IPS-20b (cell line): Measurements from ENCODE around the gene BAD.
A peak's percentile ranks its signal among the peaks of the same experiment; 100 is the strongest.
"Not testable (repeated sequence)": the region's sequence is repeated elsewhere in the genome, so short reads cannot be mapped to it uniquely, and the experiment has no call there.

Experiments used
- H3K27ac ChIP-seq: one replicate; pipeline ENCODE4 v1.5.1; 2013; ENCODE audit warnings: low read length
- H3K27me3 ChIP-seq: 2 replicates; pipeline ENCODE4 v1.6.1; 2013; ENCODE audit warnings: mild to moderate bottlenecking, low read length, inconsistent platforms; ENCODE audit not compliant: insufficient read depth
- H3K36me3 ChIP-seq: 2 replicates; pipeline ENCODE4 v1.6.1; 2013; ENCODE audit warnings: low read depth, mild to moderate bottlenecking, inconsistent platforms, low read length, moderate library complexity; ENCODE audit not compliant: insufficient read depth
- H3K4me1 ChIP-seq: 2 replicates; pipeline ENCODE4 v1.6.1; 2013; ENCODE audit warnings: mild to moderate bottlenecking, control low read depth, inconsistent platforms, low read length, moderate library complexity; ENCODE audit not compliant: insufficient read depth
- H3K4me3 ChIP-seq: 2 replicates; pipeline ENCODE4 v1.5.1; 2013; ENCODE audit warnings: mild to moderate bottlenecking, low read length, inconsistent platforms
- H3K9ac ChIP-seq: 2 replicates; pipeline ENCODE4 v1.6.1; 2013; ENCODE audit warnings: low read depth, mild to moderate bottlenecking, inconsistent platforms, low read length, moderate library complexity
- H3K9me3 ChIP-seq: 2 replicates; pipeline ENCODE4 v1.6.1; 2013; ENCODE audit warnings: mild to moderate bottlenecking, low read depth, low read length, inconsistent platforms; ENCODE audit not compliant: insufficient read depth

Gene BAD

DNA sequence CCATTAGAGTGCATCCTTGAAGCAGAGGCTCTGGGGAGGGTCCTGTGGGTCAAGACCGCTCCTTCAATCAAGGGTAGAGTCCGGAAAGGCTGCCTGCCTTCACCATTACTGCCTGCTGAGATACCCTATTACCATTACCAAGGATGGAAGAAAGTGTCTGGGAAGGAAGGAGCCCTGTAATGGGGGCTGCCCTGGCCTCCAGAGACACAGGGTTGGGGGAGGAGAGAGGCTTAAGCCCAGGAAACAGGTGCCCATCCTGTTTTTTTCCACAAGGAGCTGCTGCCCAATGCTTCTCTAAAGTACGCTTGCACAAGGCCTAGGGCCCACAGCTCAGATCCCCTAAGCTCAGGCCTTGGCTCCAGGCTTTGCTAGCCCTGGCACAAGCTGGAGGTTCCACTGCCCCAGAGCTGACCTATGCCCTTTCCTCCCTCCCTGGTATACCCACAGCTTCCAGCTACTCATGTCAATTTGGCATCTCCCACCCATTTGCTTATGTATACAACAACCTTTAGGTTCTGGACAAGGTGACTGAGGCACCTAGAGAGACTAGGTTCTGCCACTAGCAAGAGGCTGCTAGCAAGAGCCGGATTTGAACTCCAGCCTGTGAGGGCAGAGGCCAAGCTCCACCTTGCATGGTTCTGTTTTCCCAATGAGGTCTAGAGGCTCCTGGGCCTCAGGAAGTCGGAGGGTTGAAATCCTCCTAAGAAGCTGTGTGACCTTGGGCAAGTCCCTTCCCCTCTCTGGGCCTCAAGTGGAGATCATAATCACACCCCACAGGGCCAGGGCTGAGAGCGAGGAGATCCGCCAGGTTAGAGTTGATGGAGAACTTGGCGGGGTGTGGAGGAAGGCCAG is 34.7 kb downstream of the BAD start:
- H3K27me3 ChIP-seq: no peaks in the 10 kb centered on the region
- H3K27ac ChIP-seq: peak overlapping the region; percentile 95
- H3K4me3 ChIP-seq: peak overlapping the region; percentile 62; the same call in 1 of the 2 replicates
- H3K4me1 ChIP-seq: peaks cover 28% of the 10 kb centered on the region
- H3K36me3 ChIP-seq: peaks cover 9% of the 10 kb centered on the region
- H3K9me3 ChIP-seq: no peaks in the 10 kb centered on the region
- H3K9ac ChIP-seq: peak overlapping the region; percentile 80; the same call in 1 of the 2 replicates

DNA sequence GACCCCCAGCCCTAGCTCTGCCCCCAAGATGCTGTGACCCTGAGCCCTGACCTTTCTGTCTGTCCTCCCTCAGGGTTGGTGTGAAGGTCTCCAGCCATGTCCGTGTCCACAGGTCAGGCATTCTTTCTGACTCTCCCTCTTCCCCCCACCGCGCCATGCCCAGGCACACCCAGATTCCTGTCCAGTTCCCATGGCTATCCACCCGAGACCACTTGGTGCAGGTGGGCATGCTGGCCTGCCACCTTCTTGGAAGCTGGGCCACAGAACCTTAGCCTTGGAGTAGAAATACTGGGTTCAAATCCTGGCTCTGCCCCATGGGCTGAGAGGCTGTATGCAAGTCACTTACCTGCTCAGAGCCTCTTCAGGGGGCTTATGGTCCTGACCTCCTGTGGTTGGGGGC is 35.4 kb downstream of the BAD start:
- no peaks in the 10 kb centered on the region for H3K27me3 ChIP-seq
- peak overlapping the region; percentile 80; the same call in 1 of the 2 replicates for H3K9ac ChIP-seq
- peak overlapping the region; percentile 62; the same call in 1 of the 2 replicates for H3K4me3 ChIP-seq
- no peaks in the 10 kb centered on the region for H3K9me3 ChIP-seq
- peaks cover 10% of the 10 kb centered on the region; the same call in 1 of the 2 replicates for H3K36me3 ChIP-seq
- H3K27ac ChIP-seq: peak overlapping the region; percentile 95
- H3K4me1 ChIP-seq: peaks cover 28% of the 10 kb centered on the region

DNA sequence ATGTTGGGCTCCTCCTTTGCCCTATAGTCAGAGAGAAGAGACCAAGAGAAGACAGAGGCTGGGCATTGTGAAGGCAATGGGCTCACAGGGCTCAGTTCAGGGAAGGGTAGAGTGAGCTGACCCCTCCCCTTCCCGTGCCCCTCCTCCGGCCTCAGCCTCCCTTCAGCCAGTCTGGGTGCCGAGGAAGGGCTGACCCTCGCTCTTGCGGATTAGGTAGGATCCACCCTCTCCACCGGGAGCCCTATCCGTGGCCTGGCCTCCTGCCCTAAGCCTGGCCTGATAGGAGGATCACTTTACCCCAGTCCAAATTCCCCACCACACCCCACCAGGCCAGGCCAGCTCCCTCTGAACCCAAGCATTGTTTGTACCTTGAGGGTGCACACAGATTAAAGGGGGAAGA is 35.9 kb downstream of the BAD start:
- H3K4me1 ChIP-seq: peaks cover 28% of the 10 kb centered on the region

DNA sequence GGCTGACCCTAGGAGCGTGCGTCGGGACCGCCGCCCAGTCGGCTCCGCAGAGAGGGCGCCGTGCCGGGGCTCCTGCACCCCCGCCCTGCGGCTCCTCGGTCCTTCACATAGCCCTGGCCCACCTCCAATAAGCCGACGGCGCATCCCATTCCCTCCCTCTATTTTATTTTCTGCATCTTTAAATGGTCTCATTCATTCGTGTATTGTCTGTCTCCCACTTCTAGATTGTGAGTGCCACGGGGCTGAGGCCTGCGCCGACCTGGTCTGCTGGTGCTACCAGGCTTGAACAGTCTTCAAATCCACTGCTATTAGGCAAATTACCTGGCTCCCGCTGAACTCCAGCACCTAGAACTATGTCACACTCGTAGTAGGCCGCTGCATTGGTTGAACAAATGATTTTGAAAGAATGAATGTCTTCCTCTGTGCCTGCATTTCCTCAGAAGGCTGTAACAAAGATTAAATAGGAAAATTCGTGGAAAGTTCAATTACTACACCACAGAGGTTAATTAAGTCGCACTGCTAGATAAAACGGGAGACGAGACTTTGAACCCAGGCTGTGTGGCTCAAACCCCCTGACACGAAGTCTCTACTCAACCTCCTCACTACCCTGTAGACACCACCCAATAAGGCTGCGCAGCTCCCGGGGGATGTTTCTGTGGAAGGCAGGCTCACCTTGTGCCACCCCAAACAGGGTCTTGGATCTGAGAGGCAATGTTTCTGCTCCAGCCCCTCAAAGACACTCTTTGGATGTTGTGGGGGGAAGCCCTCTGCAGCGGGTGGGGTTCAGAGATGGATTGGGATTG is 36.5 kb downstream of the BAD start:
- Histone ChIP-seq H3K4me1 (peaks cover 28% of the 10 kb centered on the region), H3K27me3 (no peaks in the 10 kb centered on the region), H3K4me3 (peak overlapping the region; percentile 94), H3K9ac (peak overlapping the region; percentile 80; the same call in 1 of the 2 replicates), H3K27ac (peak overlapping the region; percentile 95), H3K9me3 (no peaks in the 10 kb centered on the region), H3K36me3 (peaks cover 21% of the 10 kb centered on the region; the same call in 1 of the 2 replicates)

More for the DNA sequence above, 35.9 kb downstream of the BAD start:
- Histone ChIP-seq H3K9ac (peak overlapping the region; percentile 80; the same call in 1 of the 2 replicates), H3K4me3 (peak overlapping the region; percentile 94; the same call in 1 of the 2 replicates), H3K27me3 (no peaks in the 10 kb centered on the region), H3K36me3 (peaks cover 15% of the 10 kb centered on the region; the same call in 1 of the 2 replicates), H3K9me3 (no peaks in the 10 kb centered on the region), H3K27ac (peak overlapping the region; percentile 95)

DNA sequence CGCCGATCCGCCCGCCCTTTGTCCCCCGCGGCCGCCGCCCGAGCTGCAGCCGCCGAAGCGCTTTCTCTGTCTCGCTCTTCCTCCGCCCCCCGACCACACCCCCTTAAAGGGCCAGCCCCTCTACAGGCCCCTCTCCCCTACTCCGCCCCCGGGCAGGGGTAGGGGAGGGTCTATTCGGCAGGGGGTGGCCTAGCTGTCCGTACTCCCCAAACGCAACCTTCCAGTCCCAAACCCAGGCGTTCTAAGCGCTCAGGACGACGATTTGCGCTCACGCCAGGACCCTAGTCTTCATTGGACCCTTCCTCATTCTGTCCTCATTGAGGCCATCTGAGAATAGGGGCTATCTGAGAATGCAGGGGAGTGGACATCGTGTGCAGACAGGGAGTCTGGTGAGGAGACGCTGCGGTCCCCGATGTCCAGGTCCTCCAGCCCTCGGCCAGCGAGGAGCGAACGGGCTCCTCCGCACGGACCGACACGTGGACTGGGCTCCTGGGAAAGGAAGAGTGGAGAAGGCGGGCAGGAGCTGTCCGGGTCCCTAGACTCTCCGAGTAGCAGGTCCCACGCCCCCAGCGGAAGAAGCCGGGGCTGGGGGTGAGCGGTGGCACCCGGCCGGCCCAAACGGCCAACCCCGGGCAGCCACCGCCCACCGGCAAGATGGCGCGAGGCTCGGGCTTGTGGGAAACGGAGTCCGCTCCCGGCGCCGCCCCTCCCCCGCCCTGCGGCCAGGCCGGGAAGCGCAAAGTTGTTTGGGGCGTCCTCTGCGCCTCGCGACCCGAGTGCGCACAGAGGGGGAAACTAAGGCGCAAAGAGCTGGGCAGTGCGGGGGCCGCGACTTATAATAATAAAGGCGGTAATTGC is 37.4 kb downstream of the BAD start, which contains the start of gene PPP1R14B:
PPP1R14B (minus strand) TSS at position 73 of the 858 bp plus-strand sequence. CDS start 270 bp downstream, outside the sequence.
- H3K9me3 ChIP-seq: no peaks in the 10 kb centered on the region
- H3K9ac ChIP-seq: peak within 1 kb of the TSS; percentile 95
- no peaks in the 10 kb centered on the region for H3K27me3 ChIP-seq
- peaks cover 21% of the 10 kb centered on the region; the same call in 1 of the 2 replicates for H3K36me3 ChIP-seq
- peaks cover 28% of the 10 kb centered on the region for H3K4me1 ChIP-seq
- peak within 1 kb of the TSS; percentile 95 for H3K4me3 ChIP-seq
- peak within 1 kb of the TSS; percentile 93 for H3K27ac ChIP-seq

DNA sequence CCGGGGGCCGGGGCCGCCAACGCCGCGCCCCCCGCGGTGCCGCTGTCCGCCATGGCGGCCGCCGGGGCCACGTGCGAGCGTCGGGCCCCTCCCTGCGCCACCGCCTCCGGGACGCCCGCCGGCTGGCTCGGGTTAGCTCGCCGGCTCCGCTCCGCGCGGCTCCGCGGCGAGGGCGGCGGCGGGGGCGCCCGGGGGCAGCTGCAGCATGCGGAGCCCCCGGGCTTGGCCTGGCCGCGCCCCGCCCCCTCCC is 37.9 kb downstream of the BAD start:
- Histone ChIP-seq H3K4me1 (peaks cover 28% of the 10 kb centered on the region), H3K36me3 (peaks cover 21% of the 10 kb centered on the region; the same call in 1 of the 2 replicates), H3K4me3 (peak overlapping the region; percentile 95; the same call in 1 of the 2 replicates), H3K9ac (peak overlapping the region; percentile 95; the same call in 1 of the 2 replicates)
- H3K27ac ChIP-seq, H3K27me3 ChIP-seq, H3K9me3 ChIP-seq: not testable (repeated sequence)

DNA sequence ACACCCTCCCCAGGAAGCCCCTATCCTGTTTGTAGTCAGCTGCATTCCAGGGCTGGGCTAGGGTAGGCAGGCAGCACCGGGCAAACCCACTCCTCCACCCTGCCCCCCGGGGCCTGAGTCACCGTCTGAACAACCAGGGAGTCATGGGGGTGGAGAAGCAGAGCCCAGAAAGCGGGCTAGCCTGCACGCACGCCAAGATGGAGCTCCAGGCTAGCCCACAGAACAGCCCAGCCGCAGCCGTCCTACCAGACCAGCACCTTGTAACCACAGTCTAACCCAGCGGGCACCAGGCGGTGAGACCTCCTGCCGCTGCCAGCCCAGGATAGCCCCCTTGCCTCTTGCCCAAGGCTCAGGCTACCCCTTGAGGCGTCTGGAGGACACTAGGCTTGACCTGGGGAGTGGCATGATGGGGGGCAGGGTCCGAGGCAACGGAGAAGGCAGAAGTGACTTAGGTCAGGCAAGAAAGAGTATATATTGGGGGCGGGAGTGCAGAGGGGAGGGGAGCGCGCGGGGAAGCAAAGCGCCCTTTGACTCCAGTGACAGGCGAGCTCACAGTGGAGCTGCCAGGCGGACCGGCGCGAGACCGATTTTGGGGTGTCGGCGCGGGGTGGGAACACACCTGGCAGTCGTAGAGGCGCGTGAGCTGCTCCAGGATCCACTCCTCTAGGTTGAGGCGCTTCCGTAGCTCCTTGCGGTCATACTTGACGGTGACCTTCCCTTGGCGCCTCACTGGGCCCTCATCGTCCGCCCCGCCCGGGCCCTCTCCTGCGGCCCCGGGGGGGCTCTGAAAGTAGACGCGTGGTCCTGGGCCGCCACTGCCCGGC is 38.5 kb downstream of the BAD start:
- peaks cover 28% of the 10 kb centered on the region for H3K4me1 ChIP-seq
- H3K36me3 ChIP-seq: peaks cover 21% of the 10 kb centered on the region; the same call in 1 of the 2 replicates
- H3K4me3 ChIP-seq: peak overlapping the region; percentile 95
- H3K27me3 ChIP-seq: no peaks in the 10 kb centered on the region
- peak overlapping the region; percentile 88 for H3K27ac ChIP-seq
- peak overlapping the region; percentile 95 for H3K9ac ChIP-seq
- H3K9me3 ChIP-seq: no peaks in the 10 kb centered on the region

DNA sequence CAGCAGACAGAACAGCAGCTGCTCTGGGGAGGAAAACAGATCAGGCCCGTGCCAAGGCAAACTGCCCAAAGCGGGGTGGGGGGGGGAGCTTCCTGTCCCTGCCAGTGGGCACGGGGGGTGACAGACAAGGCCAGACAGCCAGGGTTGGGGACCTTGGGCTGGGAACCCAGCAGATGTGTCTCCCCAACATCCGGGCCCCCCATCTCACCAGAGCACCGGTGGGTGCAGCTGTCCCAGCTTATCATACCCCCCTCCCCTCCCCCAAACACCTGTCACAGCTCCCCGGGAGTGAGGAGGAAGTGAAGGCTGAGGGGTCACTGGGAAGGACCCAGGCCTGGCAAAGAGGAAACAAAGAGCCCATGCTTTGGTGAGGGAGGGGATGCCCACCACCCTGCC is 39.1 kb downstream of the BAD start:
- Histone ChIP-seq H3K4me3 (peak overlapping the region; percentile 95), H3K4me1 (peaks cover 25% of the 10 kb centered on the region), H3K27me3 (no peaks in the 10 kb centered on the region), H3K27ac (peak overlapping the region; percentile 88), H3K9me3 (no peaks in the 10 kb centered on the region), H3K36me3 (peaks cover 21% of the 10 kb centered on the region; the same call in 1 of the 2 replicates), H3K9ac (peak overlapping the region; percentile 95; the same call in 1 of the 2 replicates)

DNA sequence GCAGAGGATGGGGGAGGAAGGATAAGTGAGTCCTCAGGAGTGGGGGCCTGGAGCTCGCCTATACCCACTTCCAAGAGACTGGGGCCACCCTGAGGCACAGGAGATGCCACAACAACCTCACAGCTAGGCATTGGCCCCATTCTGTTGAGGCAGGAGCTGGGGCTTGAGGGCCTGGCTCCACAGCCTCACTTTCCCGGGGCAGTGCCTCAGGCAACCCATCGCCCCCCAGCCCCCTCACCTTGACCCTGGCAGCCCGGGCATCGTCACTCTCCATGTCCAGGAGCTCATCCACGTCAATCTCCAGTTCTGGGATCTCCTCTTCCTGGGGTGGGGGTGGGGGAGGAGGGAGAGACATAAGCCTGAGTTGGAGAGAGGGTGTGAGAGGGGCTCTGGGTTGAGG is 39.5 kb downstream of the BAD start:
- Histone ChIP-seq H3K36me3 (peaks cover 21% of the 10 kb centered on the region; the same call in 1 of the 2 replicates), H3K27me3 (no peaks in the 10 kb centered on the region), H3K9ac (peak overlapping the region; percentile 95; the same call in 1 of the 2 replicates), H3K4me3 (peak overlapping the region; percentile 95; the same call in 1 of the 2 replicates), H3K9me3 (no peaks in the 10 kb centered on the region), H3K27ac (no peak overlapping the region), H3K4me1 (peaks cover 25% of the 10 kb centered on the region)

DNA sequence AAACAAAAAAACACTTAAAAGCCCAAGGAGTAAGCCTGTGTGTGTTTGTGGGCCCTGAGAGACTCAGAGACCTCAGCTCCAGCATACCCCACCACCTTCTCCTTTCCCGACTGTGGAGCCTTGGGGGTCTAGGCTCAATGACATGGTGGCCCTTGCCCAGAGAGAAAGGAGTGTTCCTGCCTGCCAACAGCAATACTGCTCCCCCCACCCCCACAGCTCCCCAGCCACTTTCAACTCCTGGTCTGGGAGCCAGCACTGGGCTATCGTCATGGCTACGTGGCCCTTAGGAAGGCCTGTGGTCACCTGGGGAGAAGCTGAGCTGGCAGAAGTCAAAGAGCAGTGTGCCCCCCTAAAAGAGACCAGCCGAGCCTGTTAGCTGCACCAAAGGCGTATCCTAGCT is 40.4 kb downstream of the BAD start:
- Histone ChIP-seq H3K9ac (no peak overlapping the region), H3K27me3 (no peaks in the 10 kb centered on the region), H3K9me3 (no peaks in the 10 kb centered on the region), H3K27ac (no peak overlapping the region), H3K36me3 (peaks cover 21% of the 10 kb centered on the region; the same call in 1 of the 2 replicates), H3K4me3 (no peak overlapping the region), H3K4me1 (peaks cover 20% of the 10 kb centered on the region)
